K562 (cell line): ENCODE results near the gene PPP6R1. TPM values are rescaled to one million over a fixed set of nuclear protein-coding genes. Genes with fewer than 3 reads are reported as not detected.

Source experiments
- ATAC-seq: fragments of 200-7000 bp; cut with Tn5 transposase; 3 replicates; pipeline ENCODE4 v1.9.1; 2020; ENCODE audit warnings: moderate library complexity
- BruUV-seq: library from RNA; stranded (reverse); fragments of 400-500 nt; replicated peaks from 2 replicates; lab custom pipeline; 2021; lab: Mats Ljungman, UMichigan
- CTCF ChIA-PET: fragments of 300-600 bp; formaldehyde crosslinking; extraction: SDS; loops from one replicate; lab custom pipeline; 2021; ENCODE audit warnings: low intra/inter-chr PET ratio; lab: Yijun Ruan, JAX
- POLR2A ChIA-PET: fragments of 300-600, 350-650 bp; sonication (Branson Sonifier 250); formaldehyde crosslinking; extraction: SDS; loops from one replicate; lab custom pipeline; 2021; ENCODE audit warnings: antibody characterized with exemption, inconsistent platforms; lab: Yijun Ruan, JAX
- DNase-seq, 4 experiments: peaks; one replicate each; pipeline versions ENCODE4 v3.0.0 to v3.0.0-alpha.2; 2011 to 2018; ENCODE audit warnings: low spot score in 3 of 4, mixed read lengths in 3 of 4; ENCODE audit errors: extremely low read depth in 1 of 4
- FAIRE-seq: peaks from 2 replicates; lab custom pipeline; 2011; peaks lifted over from hg19 to GRCh38; lab: Jason Lieb, UNC
- H2AFZ ChIP-seq: 2 replicates; pipeline ENCODE4 v1.6.0; 2011; ENCODE audit warnings: low read depth, low read length, control low read depth, inconsistent platforms
- H3K27ac ChIP-seq: fragments of 200-600 bp; 3 replicates; pipeline ENCODE4 v1.8.0; 2011; ENCODE audit warnings: low read depth, mild to moderate bottlenecking, control low read depth, inconsistent platforms, low read length, moderate library complexity, mixed read lengths; ENCODE audit errors: extremely low read depth
- H3K27me3 ChIP-seq, 2 experiments: fragments of 300-600 bp in 1 of 2; 2 replicates in 1 of 2; 3 replicates in 1 of 2; pipeline versions ENCODE4 v1.6.0 to v1.8.0; 2011; ENCODE audit warnings: inconsistent platforms in 2 of 2, low read length in 2 of 2, mild to moderate bottlenecking in 1 of 2, mixed read lengths in 1 of 2, moderate library complexity in 1 of 2; ENCODE audit not compliant: control insufficient read depth in 2 of 2, insufficient read depth in 2 of 2
- H3K36me3 ChIP-seq: fragments of 300-600 bp; 3 replicates; pipeline ENCODE4 v1.8.0; 2011; ENCODE audit warnings: mild to moderate bottlenecking, low read length, inconsistent platforms; ENCODE audit not compliant: control insufficient read depth, insufficient read depth
- H3K4me1 ChIP-seq, 2 experiments: fragments of 200-600 bp in 1 of 2; replicated peaks in 1 of 2; 2 replicates in 1 of 2; 3 replicates in 1 of 2; pipeline versions ENCODE4 v1.5.1 to v1.8.0; 2011; ENCODE audit warnings: inconsistent platforms in 2 of 2, low read length in 2 of 2, mild to moderate bottlenecking in 1 of 2, mixed read lengths in 1 of 2, moderate library complexity in 1 of 2; ENCODE audit not compliant: control insufficient read depth in 2 of 2, insufficient read depth in 2 of 2
- H3K4me2 ChIP-seq: 2 replicates; pipeline ENCODE4 v1.6.1; 2011; ENCODE audit warnings: low read length, control low read depth, inconsistent platforms, mixed read lengths; ENCODE audit not compliant: insufficient read depth
- H3K4me3 ChIP-seq: fragments of 200-600 bp; sonication (generic), shearing (Covaris generic); 2 replicates; pipeline ENCODE4 v1.5.1; 2016; ENCODE audit warnings: control low read depth, inconsistent platforms
- H3K79me2 ChIP-seq: fragments of 200-600 bp; 3 replicates; pipeline ENCODE4 v1.8.0; 2011; ENCODE audit warnings: low read length, inconsistent platforms; ENCODE audit not compliant: control insufficient read depth, insufficient read depth
- H3K9ac ChIP-seq, 2 experiments: 2 replicates each; pipeline versions ENCODE4 v1.6.0 to v1.6.1; 2011; ENCODE audit warnings: low read depth in 2 of 2, low read length in 2 of 2, control low read depth in 1 of 2, inconsistent platforms in 1 of 2, mild to moderate bottlenecking in 1 of 2, mixed read lengths in 1 of 2; ENCODE audit not compliant: insufficient read depth in 1 of 2
- H3K9me1 ChIP-seq: one replicate; pipeline ENCODE4 v1.6.0; 2011; ENCODE audit warnings: inconsistent platforms, mild to moderate bottlenecking, low read length, moderate library complexity; ENCODE audit not compliant: control insufficient read depth, insufficient read depth
- H3K9me3 ChIP-seq: replicated peaks from 2 replicates; pipeline ENCODE4 v1.5.1; 2011; ENCODE audit warnings: low read depth, low read length, inconsistent platforms; ENCODE audit not compliant: control insufficient read depth, insufficient read depth
- H4K20me1 ChIP-seq: replicated peaks from 2 replicates; pipeline ENCODE4 v1.6.1; 2011; ENCODE audit warnings: low read length, inconsistent platforms, mixed read lengths; ENCODE audit not compliant: control insufficient read depth, insufficient read depth
- SNAPC5 ChIP-seq: fragments of 250-450 bp; sonication (Bioruptor Pico); IDR thresholded peaks from 2 replicates; pipeline ENCODE4 v1.8.0; 2021; ENCODE audit warnings: moderate library complexity, mild to moderate bottlenecking, inconsistent platforms
- TARDBP ChIP-seq: fragments of 450-650 bp; IDR thresholded peaks from 2 replicates; pipeline ENCODE4 v1.6.1; 2016
- ZNF766 ChIP-seq: fragments of 200-800 bp; sonication (Bioruptor generic); conservative IDR thresholded peaks from 2 replicates; pipeline ENCODE4 v1.6.1; 2016; ENCODE audit warnings: missing genetic modification characterization, missing compliant biosample characterization
- WGBS: fragments of 100-300 bp; shearing (Covaris generic); methylation state at CpG from one replicate; pipeline ENCODE4 v1.1.6; 2016; ENCODE audit warnings: low coverage, mixed read lengths; ENCODE audit not compliant: insufficient coverage; ENCODE audit errors: missing lambda C conversion rate; 5-methylcytosine and 5-hydroxymethylcytosine counted together
- in situ Hi-C: fragments of 300-500 bp; cut with MboI; formaldehyde crosslinking; loops from 4 replicates; pipeline ENCODE4 v1.15.0; 2018; ENCODE audit warnings: inconsistent platforms, mixed read lengths
- intact Hi-C: fragments of 100-400 bp; cut with micrococcal nuclease; formaldehyde crosslinking; loops from 2 replicates; pipeline ENCODE4 v1.14.2; 2022
- polyA plus RNA-seq, 8 experiments: library from polyadenylated mRNA; depleted of rRNA in 4 of 8; stranded (reverse) in 5 of 8; unstranded in 3 of 8; fragments of >200 nt; fragmentation: Nextera tagmentation in 2 of 8; fragmentation: Illumina TruSeq in 1 of 8; extraction: Ambion mirVana in 2 of 8; extraction: Trizol in 1 of 8; gene quantifications; 2 replicates each; pipeline versions ENCODE4 v1.2.1 to v1.2.3, GENCODE V29; 2011 to 2014; ENCODE audit warnings: inconsistent platforms in 1 of 8, missing spikeins in 1 of 8
- total RNA-seq, 7 experiments: library from RNA; depleted of rRNA in 6 of 7; stranded (reverse); fragments of >200 nt in 6 of 7; fragmentation: Illumina TruSeq in 2 of 7; extraction: Trizol in 2 of 7; gene quantifications; 2 replicates each; pipeline versions ENCODE4 v1.2.1 to v1.2.3, GENCODE V29; 2011 to 2021; ENCODE audit warnings: low replicate concordance in 1 of 7
- TF ChIP-seq, protein P1 (sequence below): sonication (generic); formaldehyde crosslinking; IDR thresholded peaks from 2 replicates; pipeline ENCODE4 v1.8.1; 2023; ENCODE audit warnings: mild to moderate bottlenecking, missing genetic modification reagents

PPP6R1 gene
- total and polyA plus RNA-seq, 9 of the 15 experiments (the other 6 are each of a cell fraction or from before 2014, with no cell fraction given) = 0.48 to 135 (median 37.2) TPM

DNA sequence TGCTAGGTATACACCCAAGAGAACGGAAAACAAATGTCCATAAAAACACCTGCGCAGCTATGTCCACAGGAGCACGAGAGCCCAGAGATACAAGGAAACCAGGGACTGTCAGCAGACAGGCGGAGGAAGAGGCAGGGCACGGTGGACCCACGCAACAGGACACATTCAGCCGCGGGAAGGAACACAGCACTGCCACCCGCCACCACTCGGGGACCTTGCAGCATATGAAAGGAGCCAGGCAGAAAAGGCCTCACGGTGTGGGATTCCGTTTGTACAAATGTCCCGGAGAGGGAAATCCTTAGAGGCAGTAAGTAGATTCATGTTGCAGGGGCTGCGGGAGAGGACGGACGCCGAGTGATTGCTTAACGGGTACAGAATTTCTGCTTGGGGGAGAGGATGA is 13.3 kb upstream of the PPP6R1 start:
- POLR2A ChIA-PET = interaction anchor here (1.0 kb wide), 1 partner anchor 10 kb away, joined by 3 read pairs; no protein-coding TSS in a partner anchor
- peaks cover 45% of the 10 kb centered on the region; the same call in 2 of the 3 replicates for H3K36me3 ChIP-seq

More for the DNA sequence above, 13.3 kb upstream of the PPP6R1 start:
- FAIRE-seq = no peak
- Histone ChIP-seq H3K9ac (no peak overlapping the region), H3K9me1 (no peaks in the 10 kb centered on the region), H3K4me2 (no peak overlapping the region), H3K27ac (no peak overlapping the region), H2AFZ (no peak overlapping the region), H3K79me2 (no peaks in the 10 kb centered on the region), H3K27me3 (no peaks in the 10 kb centered on the region), H3K4me1 (peaks cover 10 to 13% of the 10 kb centered on the region in 2 experiments; a peak in 4 of 5 replicates), H3K4me3 (no peak overlapping the region), H3K9me3 (no peaks in the 10 kb centered on the region), H4K20me1 (no peaks in the 10 kb centered on the region)
- no peak for ATAC-seq
- 90% methylated on average over 18 of the region's 18 CpGs for WGBS
- TF ChIP-seq ZNF766 (CRISPR knock-in tag) = no peak
- no peak for TF ChIP-seq TARDBP
- no peak for TF ChIP-seq SNAPC5
- TF ChIP-seq, protein P1, sequence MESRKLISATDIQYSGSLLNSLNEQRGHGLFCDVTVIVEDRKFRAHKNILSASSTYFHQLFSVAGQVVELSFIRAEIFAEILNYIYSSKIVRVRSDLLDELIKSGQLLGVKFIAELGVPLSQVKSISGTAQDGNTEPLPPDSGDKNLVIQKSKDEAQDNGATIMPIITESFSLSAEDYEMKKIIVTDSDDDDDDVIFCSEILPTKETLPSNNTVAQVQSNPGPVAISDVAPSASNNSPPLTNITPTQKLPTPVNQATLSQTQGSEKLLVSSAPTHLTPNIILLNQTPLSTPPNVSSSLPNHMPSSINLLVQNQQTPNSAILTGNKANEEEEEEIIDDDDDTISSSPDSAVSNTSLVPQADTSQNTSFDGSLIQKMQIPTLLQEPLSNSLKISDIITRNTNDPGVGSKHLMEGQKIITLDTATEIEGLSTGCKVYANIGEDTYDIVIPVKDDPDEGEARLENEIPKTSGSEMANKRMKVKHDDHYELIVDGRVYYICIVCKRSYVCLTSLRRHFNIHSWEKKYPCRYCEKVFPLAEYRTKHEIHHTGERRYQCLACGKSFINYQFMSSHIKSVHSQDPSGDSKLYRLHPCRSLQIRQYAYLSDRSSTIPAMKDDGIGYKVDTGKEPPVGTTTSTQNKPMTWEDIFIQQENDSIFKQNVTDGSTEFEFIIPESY = peak; percentile 100
- intact Hi-C loops = loop anchor here (5.0 kb wide), 1 partner anchor 55 kb away; no protein-coding TSS in a partner anchor
- CTCF ChIA-PET = no interaction called here
- no peak for DNase-seq
- BruUV-seq = no TSS peak
- in situ Hi-C loops = no loop called here
